B cell (primary cell): ENCODE results near the gene CEP44. TPM values are rescaled to one million over a fixed set of nuclear protein-coding genes. Genes with fewer than 3 reads are reported as not detected.

Experiments
- ATAC-seq: fragments of 200-7000 bp; cut with Tn5 transposase; one replicate; pipeline ENCODE4 v1.10.0; 2021; ENCODE audit warnings: low read depth, mild to moderate bottlenecking, moderate number of reproducible peaks, moderate library complexity
- CTCF ChIA-PET: fragments of 350-600 bp; sonication (Branson Sonifier 250); formaldehyde crosslinking; loops from one replicate; lab custom pipeline; 2021; ENCODE audit warnings: antibody characterized with exemption, inconsistent platforms; lab: Charles Lee
- POLR2A ChIA-PET: fragments of 350-600 bp; sonication (Branson Sonifier 250); formaldehyde crosslinking; loops from one replicate; lab custom pipeline; 2021; ENCODE audit warnings: antibody characterized with exemption; lab: Charles Lee
- DNase-seq: peaks from one replicate; pipeline ENCODE4 v3.0.0; 2013
- H2AFZ ChIP-seq: 2 replicates; pipeline ENCODE4 v1.6.1; 2012; ENCODE audit warnings: mild to moderate bottlenecking, low read depth, low read length; ENCODE audit not compliant: insufficient read depth, poor library complexity, severe bottlenecking
- H3K27ac ChIP-seq, 2 donors: 1 replicate in 1 of 2; 2 replicates in 1 of 2; pipeline ENCODE4 v1.5.1; 2012 to 2013; ENCODE audit warnings: low read length in 2 of 2, mild to moderate bottlenecking in 2 of 2, moderate library complexity in 1 of 2
- H3K27me3 ChIP-seq, 4 experiments: fragments of 200-600 bp in 1 of 4; sonication (generic) in 1 of 4; replicated peaks in 1 of 4; 1 replicate in 2 of 4; 2 replicates in 2 of 4; pipeline versions ENCODE4 v1.6.1 to v1.7.0; 2013 to 2016; ENCODE audit warnings: low read length in 3 of 4, mild to moderate bottlenecking in 2 of 4, mixed read lengths in 1 of 4, moderate library complexity in 1 of 4; ENCODE audit not compliant: insufficient read depth in 4 of 4, control insufficient read depth in 3 of 4; ENCODE audit errors: control extremely low read depth in 1 of 4
- H3K36me3 ChIP-seq, 2 experiments: replicated peaks in 1 of 2; 1 replicate in 1 of 2; 2 replicates in 1 of 2; pipeline versions ENCODE4 v1.6.1 to v1.7.1; 2013; ENCODE audit warnings: low read length in 1 of 2; ENCODE audit not compliant: insufficient read depth in 2 of 2, control insufficient read depth in 1 of 2; ENCODE audit errors: control extremely low read depth in 1 of 2, extremely low read depth in 1 of 2
- H3K4me1 ChIP-seq, 2 donors: fragments of 200-600 bp in 1 of 2; sonication (generic) in 1 of 2; 1 replicate in 1 of 2; 2 replicates in 1 of 2; pipeline versions ENCODE4 v1.5.1 to v1.6.1; 2013 to 2017; ENCODE audit warnings: low read length in 2 of 2; ENCODE audit not compliant: control insufficient read depth in 2 of 2, insufficient read depth in 2 of 2
- H3K4me2 ChIP-seq: replicated peaks from 2 replicates; pipeline ENCODE3; 2012; ENCODE audit warnings: mild to moderate bottlenecking, low read depth, low read length; ENCODE audit not compliant: poor library complexity, severe bottlenecking
- H3K4me3 ChIP-seq, 5 experiments: fragments of 200-600 bp in 1 of 5; sonication (generic) in 1 of 5; 1 replicate in 3 of 5; 2 replicates in 2 of 5; pipeline versions ENCODE4 v1.5.1 to v1.7.0; 2011 to 2016; ENCODE audit warnings: low read length in 4 of 5, mild to moderate bottlenecking in 4 of 5, low read depth in 2 of 5, control low read depth in 1 of 5, moderate library complexity in 1 of 5; ENCODE audit not compliant: insufficient read depth in 1 of 5; ENCODE audit errors: control extremely low read depth in 1 of 5, extremely low read depth in 1 of 5
- H3K79me2 ChIP-seq: fragments of 200-600 bp; sonication (generic); one replicate; pipeline ENCODE4 v1.6.0; 2016; ENCODE audit warnings: low read length; ENCODE audit not compliant: control insufficient read depth, insufficient read depth
- H3K9ac ChIP-seq: fragments of 200-600 bp; sonication (generic); 2 replicates; pipeline ENCODE4 v1.6.1; 2017; ENCODE audit warnings: mild to moderate bottlenecking, low read length, moderate library complexity
- H3K9me3 ChIP-seq, 3 donors: one replicate each; pipeline versions ENCODE4 v1.6.1 to v1.7.1; 2013; ENCODE audit warnings: low read length in 2 of 3; ENCODE audit not compliant: control insufficient read depth in 2 of 3, insufficient read depth in 1 of 3; ENCODE audit errors: control extremely low read depth in 1 of 3
- H4K20me1 ChIP-seq: 2 replicates; pipeline ENCODE4 v1.6.0; 2012; ENCODE audit warnings: mild to moderate bottlenecking, low read length; ENCODE audit not compliant: insufficient read depth, control insufficient read depth, poor library complexity, severe bottlenecking
- H3K27ac Mint-ChIP-seq: one replicate; pipeline ENCODE4 v1.8.0; 2021; ENCODE audit warnings: mixed read lengths
- H3K27me3 Mint-ChIP-seq: one replicate; pipeline ENCODE4 v1.8.0; 2021; ENCODE audit warnings: mixed read lengths
- H3K4me1 Mint-ChIP-seq: one replicate; pipeline ENCODE4 v1.8.0; 2021; ENCODE audit warnings: mixed read lengths
- H3K4me3 Mint-ChIP-seq: one replicate; pipeline ENCODE4 v1.8.0; 2021; ENCODE audit warnings: mixed read lengths
- H3K9me3 Mint-ChIP-seq: one replicate; pipeline ENCODE4 v1.8.0; 2022; ENCODE audit warnings: mixed read lengths; ENCODE audit not compliant: insufficient read depth
- CTCF ChIP-seq: fragments of 200-600 bp; IDR thresholded peaks from one replicate; pipeline ENCODE4 v1.8.0; 2022; ENCODE audit warnings: antibody characterized with exemption, mild to moderate bottlenecking
- EZH2 ChIP-seq: IDR thresholded peaks from 2 replicates; pipeline ENCODE4 v1.6.1; 2012; ENCODE audit warnings: borderline replicate concordance, low read depth, mild to moderate bottlenecking, moderate library complexity, low read length; ENCODE audit not compliant: insufficient read depth, poor library complexity, severe bottlenecking
- WGBS: methylation state at CpG from one replicate; pipeline ENCODE4 v1.1.5; 2013; ENCODE audit warnings: missing lambda C conversion rate; ENCODE audit not compliant: insufficient coverage; 5-methylcytosine and 5-hydroxymethylcytosine counted together
- intact Hi-C: fragments of 100-400 bp; cut with micrococcal nuclease; formaldehyde crosslinking; loops from one replicate; pipeline ENCODE4 v1.10.0; 2022
- polyA plus RNA-seq: library from polyadenylated mRNA; depleted of rRNA; stranded (reverse); fragments of >200 nt; gene quantifications from 2 replicates; pipeline ENCODE4 v1.2.3, GENCODE V29; 2012
- total RNA-seq, 2 donors: library from RNA; stranded (reverse); fragments of 120-200 nt in 1 of 2; gene quantifications; 1 replicate in 1 of 2; 2 replicates in 1 of 2; pipeline versions ENCODE4 v1.2.3 to v1.2.4, GENCODE V29; 2013 to 2022

Gene CEP44
- total and polyA plus RNA-seq, 2 donors (not counting 1 experiment from before 2014, with no cell fraction given) = 3.5 to 25.2 TPM

GRCh38 chr4:174254613-174255012 is 29.1 kb upstream of the CEP44 start:
- H3K4me3 ChIP-seq = no peak overlapping the region
- intact Hi-C loops = no loop called here
- peaks cover 11 to 20% of the 10 kb centered on the region in 2 experiments for H3K36me3 ChIP-seq
- no peak overlapping the region for H3K4me3 Mint-ChIP-seq
- DNase-seq (no peak), ATAC-seq (no peak)
- no peak overlapping the region for H3K27ac Mint-ChIP-seq
- no peaks in the 10 kb centered on the region for H3K27me3 ChIP-seq
- CTCF ChIA-PET = no interaction called here
- TF ChIP-seq EZH2 (no peak), CTCF (no peak)
- H3K9me3 Mint-ChIP-seq = no peaks in the 10 kb centered on the region
- no peaks in the 10 kb centered on the region for H3K4me1 ChIP-seq
- no peaks in the 10 kb centered on the region for H3K79me2 ChIP-seq
- H3K4me1 Mint-ChIP-seq = no peaks in the 10 kb centered on the region
- POLR2A ChIA-PET = no interaction called here
- no peaks in the 10 kb centered on the region for H4K20me1 ChIP-seq
- H3K27ac ChIP-seq = no peak overlapping the region
- no CpG with 5 or more reads among the region's 1 CpG for WGBS
- H3K9ac ChIP-seq = no peak overlapping the region
- H3K4me2 ChIP-seq = no peak overlapping the region
- H3K27me3 Mint-ChIP-seq = no peaks in the 10 kb centered on the region
- H3K9me3 ChIP-seq = no peaks in the 10 kb centered on the region
- no peak overlapping the region for H2AFZ ChIP-seq

- Mint-ChIP-seq H3K27me3 (no peaks in the 10 kb centered on the region), H3K9me3 (no peaks in the 10 kb centered on the region), H3K4me1 (peaks cover 2% of the 10 kb centered on the region), H3K27ac (no peak overlapping the region), H3K4me3 (no peak overlapping the region)
- ChIA-PET CTCF (no interaction called here), POLR2A (no interaction called here)
- DNase-seq (no peak), ATAC-seq (no peak)
- TF ChIP-seq EZH2 = no peak
- no peak for TF ChIP-seq CTCF
- H3K4me3 ChIP-seq = no peak overlapping the region
- H3K9me3 ChIP-seq = no peaks in the 10 kb centered on the region
- H3K36me3 ChIP-seq = peaks cover 11 to 20% of the 10 kb centered on the region in 2 experiments
- no peak overlapping the region for H3K9ac ChIP-seq
- no peak overlapping the region for H2AFZ ChIP-seq
- H3K4me2 ChIP-seq = no peak overlapping the region
- no peaks in the 10 kb centered on the region for H3K4me1 ChIP-seq
- no peak overlapping the region for H3K27ac ChIP-seq
- WGBS = no CpG with 5 or more reads among the region's 1 CpG
- intact Hi-C loops = no loop called here
- H4K20me1 ChIP-seq = no peaks in the 10 kb centered on the region
- H3K79me2 ChIP-seq = no peaks in the 10 kb centered on the region
- H3K27me3 ChIP-seq = no peaks in the 10 kb centered on the region
These were observed 28.3 kb upstream of the CEP44 start for GRCh38 chr4:174255374-174255773.
